ENCODE measurements around the gene FLNC. TPM values are rescaled to one million over a fixed set of nuclear protein-coding genes. Genes with fewer than 3 reads are reported as not detected.

The FLNC gene
- total RNA-seq, 1 experiment from 2014 or later = 8.0 TPM

DNA sequence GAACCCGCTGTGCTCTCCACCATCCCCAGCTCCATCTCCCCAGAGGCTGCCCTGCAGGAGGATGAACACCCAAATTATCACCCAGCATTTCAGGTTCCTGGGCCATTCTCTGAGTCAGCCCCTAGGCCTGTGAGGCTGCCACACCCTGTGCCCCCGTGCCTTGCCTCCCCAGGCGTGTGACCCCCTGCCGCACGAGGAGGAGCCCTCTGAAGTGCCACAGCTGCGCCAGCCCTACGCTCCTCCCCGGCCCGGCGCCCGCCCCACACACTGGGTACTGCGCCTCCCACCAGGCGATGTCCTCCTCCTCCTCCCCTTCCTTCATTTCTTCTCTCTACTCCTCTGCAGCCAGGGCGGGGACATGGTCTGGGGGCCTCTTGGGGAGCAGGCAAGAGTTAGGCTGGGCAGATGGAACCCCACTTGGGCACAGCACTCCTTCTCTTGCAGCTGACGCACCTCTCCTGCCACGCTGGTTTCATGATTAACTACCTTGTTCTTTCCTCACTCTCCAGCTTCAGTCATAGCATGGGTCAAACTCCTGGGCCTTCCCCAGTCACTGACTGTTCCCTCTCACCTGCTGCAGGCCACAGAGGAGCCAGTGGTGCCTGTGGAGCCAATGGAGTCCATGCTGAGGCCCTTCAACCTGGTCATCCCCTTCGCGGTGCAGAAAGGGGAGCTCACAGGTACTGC, 19.7 kb downstream of the FLNC start (continued):
- TF ChIP-seq, protein P1, sequence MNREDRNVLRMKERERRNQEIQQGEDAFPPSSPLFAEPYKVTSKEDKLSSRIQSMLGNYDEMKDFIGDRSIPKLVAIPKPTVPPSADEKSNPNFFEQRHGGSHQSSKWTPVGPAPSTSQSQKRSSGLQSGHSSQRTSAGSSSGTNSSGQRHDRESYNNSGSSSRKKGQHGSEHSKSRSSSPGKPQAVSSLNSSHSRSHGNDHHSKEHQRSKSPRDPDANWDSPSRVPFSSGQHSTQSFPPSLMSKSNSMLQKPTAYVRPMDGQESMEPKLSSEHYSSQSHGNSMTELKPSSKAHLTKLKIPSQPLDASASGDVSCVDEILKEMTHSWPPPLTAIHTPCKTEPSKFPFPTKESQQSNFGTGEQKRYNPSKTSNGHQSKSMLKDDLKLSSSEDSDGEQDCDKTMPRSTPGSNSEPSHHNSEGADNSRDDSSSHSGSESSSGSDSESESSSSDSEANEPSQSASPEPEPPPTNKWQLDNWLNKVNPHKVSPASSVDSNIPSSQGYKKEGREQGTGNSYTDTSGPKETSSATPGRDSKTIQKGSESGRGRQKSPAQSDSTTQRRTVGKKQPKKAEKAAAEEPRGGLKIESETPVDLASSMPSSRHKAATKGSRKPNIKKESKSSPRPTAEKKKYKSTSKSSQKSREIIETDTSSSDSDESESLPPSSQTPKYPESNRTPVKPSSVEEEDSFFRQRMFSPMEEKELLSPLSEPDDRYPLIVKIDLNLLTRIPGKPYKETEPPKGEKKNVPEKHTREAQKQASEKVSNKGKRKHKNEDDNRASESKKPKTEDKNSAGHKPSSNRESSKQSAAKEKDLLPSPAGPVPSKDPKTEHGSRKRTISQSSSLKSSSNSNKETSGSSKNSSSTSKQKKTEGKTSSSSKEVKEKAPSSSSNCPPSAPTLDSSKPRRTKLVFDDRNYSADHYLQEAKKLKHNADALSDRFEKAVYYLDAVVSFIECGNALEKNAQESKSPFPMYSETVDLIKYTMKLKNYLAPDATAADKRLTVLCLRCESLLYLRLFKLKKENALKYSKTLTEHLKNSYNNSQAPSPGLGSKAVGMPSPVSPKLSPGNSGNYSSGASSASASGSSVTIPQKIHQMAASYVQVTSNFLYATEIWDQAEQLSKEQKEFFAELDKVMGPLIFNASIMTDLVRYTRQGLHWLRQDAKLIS (CRISPR knock-in tag; IDR thresholded peaks at IDR 0.05; ENCODE audit: borderline replicate concordance) = no peak
- TF ChIP-seq GABPB1 (CRISPR knock-in tag; IDR thresholded peaks at IDR 0.05) (no peak), RELA (CRISPR knock-in tag; IDR thresholded peaks at IDR 0.05; ENCODE audit: borderline replicate concordance) (no peak), TP53 (CRISPR knock-in tag; IDR thresholded peaks at IDR 0.05) (no peak), FOXJ3 (CRISPR knock-in tag; IDR thresholded peaks at IDR 0.05; ENCODE audit: borderline replicate concordance) (no peak), RORB (CRISPR knock-in tag; IDR thresholded peaks at IDR 0.05) (no peak), KAT7 (CRISPR knock-in tag; IDR thresholded peaks at IDR 0.05; ENCODE audit: borderline replicate concordance) (no peak), ATF1 (CRISPR knock-in tag; IDR thresholded peaks at IDR 0.05) (no peak), ETV6 (CRISPR knock-in tag; IDR thresholded peaks at IDR 0.05) (no peak), ATF2 (CRISPR knock-in tag; IDR thresholded peaks at IDR 0.05; ENCODE audit: borderline replicate concordance, low read depth) (no peak), ARID4B (CRISPR knock-in tag; IDR thresholded peaks at IDR 0.05; ENCODE audit: borderline replicate concordance) (no peak), ZNF317 (CRISPR knock-in tag; IDR thresholded peaks at IDR 0.05; ENCODE audit: borderline replicate concordance, low read depth) (no peak)
- TF ChIP-seq, protein P2, sequence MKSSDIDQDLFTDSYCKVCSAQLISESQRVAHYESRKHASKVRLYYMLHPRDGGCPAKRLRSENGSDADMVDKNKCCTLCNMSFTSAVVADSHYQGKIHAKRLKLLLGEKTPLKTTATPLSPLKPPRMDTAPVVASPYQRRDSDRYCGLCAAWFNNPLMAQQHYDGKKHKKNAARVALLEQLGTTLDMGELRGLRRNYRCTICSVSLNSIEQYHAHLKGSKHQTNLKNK (CRISPR knock-in tag; IDR thresholded peaks at IDR 0.05) = no peak
- TF ChIP-seq, protein P3, sequence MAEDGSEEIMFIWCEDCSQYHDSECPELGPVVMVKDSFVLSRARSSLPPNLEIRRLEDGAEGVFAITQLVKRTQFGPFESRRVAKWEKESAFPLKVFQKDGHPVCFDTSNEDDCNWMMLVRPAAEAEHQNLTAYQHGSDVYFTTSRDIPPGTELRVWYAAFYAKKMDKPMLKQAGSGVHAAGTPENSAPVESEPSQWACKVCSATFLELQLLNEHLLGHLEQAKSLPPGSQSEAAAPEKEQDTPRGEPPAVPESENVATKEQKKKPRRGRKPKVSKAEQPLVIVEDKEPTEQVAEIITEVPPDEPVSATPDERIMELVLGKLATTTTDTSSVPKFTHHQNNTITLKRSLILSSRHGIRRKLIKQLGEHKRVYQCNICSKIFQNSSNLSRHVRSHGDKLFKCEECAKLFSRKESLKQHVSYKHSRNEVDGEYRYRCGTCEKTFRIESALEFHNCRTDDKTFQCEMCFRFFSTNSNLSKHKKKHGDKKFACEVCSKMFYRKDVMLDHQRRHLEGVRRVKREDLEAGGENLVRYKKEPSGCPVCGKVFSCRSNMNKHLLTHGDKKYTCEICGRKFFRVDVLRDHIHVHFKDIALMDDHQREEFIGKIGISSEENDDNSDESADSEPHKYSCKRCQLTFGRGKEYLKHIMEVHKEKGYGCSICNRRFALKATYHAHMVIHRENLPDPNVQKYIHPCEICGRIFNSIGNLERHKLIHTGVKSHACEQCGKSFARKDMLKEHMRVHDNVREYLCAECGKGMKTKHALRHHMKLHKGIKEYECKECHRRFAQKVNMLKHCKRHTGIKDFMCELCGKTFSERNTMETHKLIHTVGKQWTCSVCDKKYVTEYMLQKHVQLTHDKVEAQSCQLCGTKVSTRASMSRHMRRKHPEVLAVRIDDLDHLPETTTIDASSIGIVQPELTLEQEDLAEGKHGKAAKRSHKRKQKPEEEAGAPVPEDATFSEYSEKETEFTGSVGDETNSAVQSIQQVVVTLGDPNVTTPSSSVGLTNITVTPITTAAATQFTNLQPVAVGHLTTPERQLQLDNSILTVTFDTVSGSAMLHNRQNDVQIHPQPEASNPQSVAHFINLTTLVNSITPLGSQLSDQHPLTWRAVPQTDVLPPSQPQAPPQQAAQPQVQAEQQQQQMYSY (CRISPR knock-in tag; IDR thresholded peaks at IDR 0.05) = no peak
- TF ChIP-seq, protein P4, sequence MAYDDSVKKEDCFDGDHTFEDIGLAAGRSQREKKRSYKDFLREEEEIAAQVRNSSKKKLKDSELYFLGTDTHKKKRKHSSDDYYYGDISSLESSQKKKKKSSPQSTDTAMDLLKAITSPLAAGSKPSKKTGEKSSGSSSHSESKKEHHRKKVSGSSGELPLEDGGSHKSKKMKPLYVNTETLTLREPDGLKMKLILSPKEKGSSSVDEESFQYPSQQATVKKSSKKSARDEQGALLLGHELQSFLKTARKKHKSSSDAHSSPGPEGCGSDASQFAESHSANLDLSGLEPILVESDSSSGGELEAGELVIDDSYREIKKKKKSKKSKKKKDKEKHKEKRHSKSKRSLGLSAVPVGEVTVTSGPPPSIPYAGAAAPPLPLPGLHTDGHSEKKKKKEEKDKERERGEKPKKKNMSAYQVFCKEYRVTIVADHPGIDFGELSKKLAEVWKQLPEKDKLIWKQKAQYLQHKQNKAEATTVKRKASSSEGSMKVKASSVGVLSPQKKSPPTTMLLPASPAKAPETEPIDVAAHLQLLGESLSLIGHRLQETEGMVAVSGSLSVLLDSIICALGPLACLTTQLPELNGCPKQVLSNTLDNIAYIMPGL (CRISPR knock-in tag; IDR thresholded peaks at IDR 0.05) = no peak

Measured in WTC11 (cell line).